ENCODE measurements around the gene MDP1.

MDP1 gene

DNA sequence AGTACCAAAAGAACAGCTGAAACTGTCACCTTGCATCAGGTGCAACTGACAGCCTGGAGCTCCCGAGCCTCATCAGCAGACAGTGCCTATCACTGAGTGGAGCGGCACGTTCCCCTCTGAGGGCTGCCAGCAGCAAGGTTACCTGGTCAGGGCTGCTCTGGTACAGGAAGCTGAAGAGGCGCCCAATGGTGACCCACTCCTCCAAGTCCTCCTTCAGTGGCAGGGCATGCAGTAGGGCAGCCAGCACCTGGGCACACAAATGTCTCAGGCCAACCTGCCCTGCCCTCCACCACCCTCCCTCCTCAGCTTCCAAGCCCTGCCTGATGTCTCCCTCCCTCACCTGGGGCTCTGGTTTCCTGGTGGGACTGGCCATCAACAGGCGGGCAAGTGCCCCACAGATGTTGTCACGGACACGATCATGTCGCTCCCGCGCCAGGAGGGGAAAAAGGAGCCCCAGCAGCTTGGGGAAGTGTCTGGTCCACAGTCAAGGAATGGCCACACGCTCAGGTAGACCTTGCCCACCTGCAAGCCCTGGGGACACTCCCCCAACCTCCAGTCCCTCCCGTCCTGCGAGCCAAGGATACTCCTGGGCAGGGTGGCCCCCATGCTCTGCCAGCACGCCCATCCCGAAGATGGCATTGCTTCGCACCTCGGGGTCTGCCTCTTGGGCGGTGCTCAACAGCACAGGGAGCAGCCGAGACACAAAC lies 34.3 kb downstream of the MDP1 start:
- no peak overlapping the region for H3K4me3 ChIP-seq (ENCODE audit: low read depth, low read length)

DNA sequence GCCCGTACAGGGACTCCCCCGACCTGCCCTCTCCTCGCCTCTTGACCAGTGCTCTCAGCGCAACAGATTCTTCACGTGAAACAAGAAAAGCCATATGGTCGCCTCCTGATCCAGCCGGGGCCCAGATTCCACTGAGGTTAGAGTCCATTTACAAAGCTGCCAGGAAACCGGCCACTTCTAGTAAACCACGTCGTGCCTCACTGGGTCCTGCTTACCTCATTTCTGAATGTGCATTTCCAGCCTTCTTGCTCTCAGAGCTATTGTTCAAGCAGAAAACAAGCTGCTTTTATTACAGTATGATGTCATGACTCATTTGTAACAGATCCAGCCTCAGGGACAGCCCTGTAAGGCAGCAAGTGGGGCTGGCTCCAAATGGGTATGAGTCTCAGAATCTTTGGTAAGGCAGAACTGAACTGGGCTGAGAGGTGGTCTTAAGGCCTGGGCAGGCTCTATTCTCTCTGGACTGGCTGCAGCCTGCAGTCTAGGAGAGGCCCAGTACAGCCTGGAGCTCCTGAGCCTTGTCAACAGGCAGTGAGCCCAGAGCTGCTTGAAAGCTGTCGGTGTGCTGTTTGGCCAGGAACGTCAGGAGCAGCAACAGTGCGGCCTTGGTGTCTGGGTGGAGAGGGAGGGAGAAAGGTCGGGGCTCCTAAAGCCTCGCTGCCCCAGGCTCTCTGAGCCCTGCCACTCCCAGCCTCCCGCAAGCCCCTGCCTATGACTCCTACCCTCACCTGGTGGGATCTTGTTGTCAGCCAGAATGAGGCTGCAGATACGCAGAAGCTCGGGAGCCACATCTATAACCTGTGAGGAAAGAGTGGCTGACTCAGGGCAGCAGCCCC lies 35.7 kb downstream of the MDP1 start:
- H3K4me3 ChIP-seq (ENCODE audit: low read depth, low read length), result no peak overlapping the region

More for the DNA sequence above, 34.3 kb downstream of the MDP1 start:
- TF ChIP-seq, protein P1, sequence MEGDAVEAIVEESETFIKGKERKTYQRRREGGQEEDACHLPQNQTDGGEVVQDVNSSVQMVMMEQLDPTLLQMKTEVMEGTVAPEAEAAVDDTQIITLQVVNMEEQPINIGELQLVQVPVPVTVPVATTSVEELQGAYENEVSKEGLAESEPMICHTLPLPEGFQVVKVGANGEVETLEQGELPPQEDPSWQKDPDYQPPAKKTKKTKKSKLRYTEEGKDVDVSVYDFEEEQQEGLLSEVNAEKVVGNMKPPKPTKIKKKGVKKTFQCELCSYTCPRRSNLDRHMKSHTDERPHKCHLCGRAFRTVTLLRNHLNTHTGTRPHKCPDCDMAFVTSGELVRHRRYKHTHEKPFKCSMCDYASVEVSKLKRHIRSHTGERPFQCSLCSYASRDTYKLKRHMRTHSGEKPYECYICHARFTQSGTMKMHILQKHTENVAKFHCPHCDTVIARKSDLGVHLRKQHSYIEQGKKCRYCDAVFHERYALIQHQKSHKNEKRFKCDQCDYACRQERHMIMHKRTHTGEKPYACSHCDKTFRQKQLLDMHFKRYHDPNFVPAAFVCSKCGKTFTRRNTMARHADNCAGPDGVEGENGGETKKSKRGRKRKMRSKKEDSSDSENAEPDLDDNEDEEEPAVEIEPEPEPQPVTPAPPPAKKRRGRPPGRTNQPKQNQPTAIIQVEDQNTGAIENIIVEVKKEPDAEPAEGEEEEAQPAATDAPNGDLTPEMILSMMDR (IDR thresholded peaks at IDR 0.05; ENCODE audit: borderline replicate concordance, insufficient read depth, low read depth, low read length), result no peak

DNA sequence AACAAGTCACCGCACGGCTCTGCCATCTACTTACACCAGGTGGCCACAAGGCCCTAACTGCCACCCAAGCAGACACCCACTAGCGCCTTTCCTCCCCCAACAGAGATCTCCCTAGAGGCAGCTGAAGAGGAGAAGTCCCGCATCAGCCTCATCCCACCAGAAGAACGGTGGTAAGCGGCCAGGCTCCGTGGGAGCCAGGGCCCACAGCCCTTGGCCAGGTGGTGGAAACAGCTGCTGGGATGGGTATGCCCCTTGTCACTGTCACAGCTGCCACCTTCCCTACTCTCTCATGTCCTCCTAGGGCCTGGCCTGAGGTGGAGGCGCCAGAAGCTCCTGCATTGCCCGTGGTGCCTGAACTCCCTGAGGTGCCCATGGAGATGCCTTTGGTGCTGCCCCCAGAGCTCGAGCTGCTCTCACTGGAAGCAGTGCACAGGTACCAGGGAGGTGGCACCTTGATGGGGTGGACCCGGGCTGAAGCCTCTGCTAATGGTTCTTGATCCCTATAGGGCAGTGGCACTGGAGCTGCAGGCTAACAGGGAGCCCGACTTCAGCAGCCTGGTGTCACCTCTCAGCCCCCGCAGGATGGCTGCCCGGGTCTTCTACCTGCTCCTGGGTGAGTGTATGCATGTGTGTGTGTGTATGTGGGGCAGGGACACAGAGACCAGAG lies 36.4 kb downstream of the MDP1 start:
- H3K4me3 ChIP-seq (ENCODE audit: low read depth, low read length), result no peak overlapping the region
- TF ChIP-seq, protein P1 (IDR thresholded peaks at IDR 0.05; ENCODE audit: borderline replicate concordance, insufficient read depth, low read depth, low read length), result no peak

More for the DNA sequence above, 35.7 kb downstream of the MDP1 start:
- TF ChIP-seq, protein P1 (IDR thresholded peaks at IDR 0.05; ENCODE audit: borderline replicate concordance, insufficient read depth, low read depth, low read length), result no peak

DNA sequence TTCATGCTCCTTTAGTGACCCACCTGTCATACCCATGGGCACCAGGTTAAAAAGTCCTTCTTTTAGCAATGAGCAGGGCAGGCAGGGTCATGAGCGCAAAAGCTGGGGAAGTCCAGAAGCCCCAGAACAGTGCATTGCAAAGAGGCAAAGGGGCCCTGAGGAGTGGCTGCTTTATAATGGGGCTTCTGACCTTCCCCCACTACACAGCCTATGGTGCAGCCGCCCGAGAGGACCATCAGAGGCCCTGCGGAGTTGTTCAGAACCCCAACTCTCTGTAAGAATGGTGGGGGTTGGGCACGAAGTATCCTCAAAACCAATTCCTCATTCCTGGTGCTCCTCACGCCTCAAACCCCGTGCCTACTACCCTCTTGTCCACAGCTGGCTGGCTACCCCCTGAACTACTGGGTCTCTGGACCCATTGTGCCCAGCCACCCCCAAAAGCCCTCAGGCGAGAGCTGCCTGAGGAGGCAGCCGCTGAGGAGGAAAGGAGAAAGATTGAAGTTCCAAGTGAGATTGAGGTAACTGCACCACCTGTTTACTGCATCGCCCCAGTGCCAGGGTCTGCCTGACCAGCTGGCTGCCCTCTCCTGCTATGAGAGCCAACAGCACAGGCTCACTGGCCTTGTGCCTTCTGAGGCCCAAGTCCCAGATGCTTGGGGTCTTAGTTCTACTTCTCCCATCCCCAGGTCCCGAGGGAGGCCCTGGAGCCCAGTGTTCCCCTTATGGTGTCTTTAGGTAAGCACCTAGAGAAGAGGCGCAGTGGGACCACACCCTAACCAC lies 37.3 kb downstream of the MDP1 start:
- TF ChIP-seq, protein P1 (IDR thresholded peaks at IDR 0.05; ENCODE audit: borderline replicate concordance, insufficient read depth, low read depth, low read length), result no peak
- no peak overlapping the region for H3K4me3 ChIP-seq (ENCODE audit: low read depth, low read length)

DNA sequence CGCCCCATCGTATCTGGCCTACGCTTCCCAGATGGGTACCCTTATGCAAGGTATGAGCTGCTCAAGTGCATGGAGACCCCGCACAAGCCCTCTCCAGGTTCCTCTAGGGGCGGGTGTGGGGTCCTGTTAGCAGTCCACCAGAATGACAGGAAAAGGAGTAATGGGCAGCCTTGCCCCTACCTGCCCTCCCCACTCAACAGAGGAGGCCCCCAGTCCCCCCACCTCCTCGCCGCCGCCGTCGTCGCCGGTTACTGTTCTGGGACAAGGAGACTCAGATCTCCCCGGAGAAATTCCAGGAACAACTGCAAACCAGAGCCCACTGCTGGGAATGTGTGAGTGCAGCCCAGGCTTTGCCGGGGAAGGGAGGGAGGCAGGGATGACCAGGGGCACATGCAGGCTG lies 38.0 kb downstream of the MDP1 start:
- no peak overlapping the region for H3K4me3 ChIP-seq (ENCODE audit: low read depth, low read length)
- TF ChIP-seq, protein P1 (IDR thresholded peaks at IDR 0.05; ENCODE audit: borderline replicate concordance, insufficient read depth, low read depth, low read length), result no peak

DNA sequence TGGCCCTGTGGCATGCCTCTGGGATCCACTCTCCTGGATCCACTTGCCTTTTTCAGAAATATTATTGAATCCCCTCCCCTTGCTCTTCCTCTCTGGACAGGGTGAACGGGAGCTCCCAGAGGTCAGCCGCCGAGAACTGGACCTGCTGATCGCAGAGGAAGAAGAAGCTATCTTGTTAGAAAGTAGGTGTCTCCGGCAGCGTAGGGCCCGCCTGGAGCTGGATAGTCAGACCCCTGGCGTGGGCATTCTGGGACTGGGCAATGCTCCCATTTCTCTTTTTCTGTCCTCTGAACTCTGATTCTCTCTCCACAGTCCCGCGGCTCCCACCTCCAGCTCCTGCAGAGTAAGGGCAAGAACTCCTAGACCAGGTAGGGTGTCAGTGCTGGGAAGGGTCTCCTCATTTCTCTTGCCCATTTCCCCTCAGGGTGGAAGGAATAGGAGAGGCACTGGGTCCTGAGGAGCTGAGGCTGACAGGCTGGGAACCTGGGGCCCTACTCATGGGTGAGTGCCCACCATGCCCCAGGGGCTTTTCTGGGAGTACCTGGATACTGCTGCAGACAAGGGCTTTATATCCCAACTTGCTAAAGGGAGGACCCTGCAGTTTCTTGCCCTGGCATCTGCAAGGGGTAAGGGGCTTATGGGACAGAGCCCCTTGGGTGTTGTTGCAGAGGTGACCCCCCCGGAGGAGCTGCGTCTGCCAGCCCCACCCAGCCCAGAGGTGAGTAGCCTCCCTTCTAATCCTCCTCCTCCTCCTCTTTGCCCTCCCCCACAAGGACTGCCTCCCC lies 38.6 kb downstream of the MDP1 start:
- TF ChIP-seq, protein P1 (IDR thresholded peaks at IDR 0.05; ENCODE audit: borderline replicate concordance, insufficient read depth, low read depth, low read length), result no peak

More for the DNA sequence above, 38.6 kb downstream of the MDP1 start:
- H3K4me3 ChIP-seq (ENCODE audit: low read depth, low read length), result no peak overlapping the region
